ENCODE results near the gene TLE3. TPM values are rescaled to one million over a fixed set of nuclear protein-coding genes. Genes with fewer than 3 reads are reported as not detected.

TLE3 gene
- total RNA-seq, 1 experiment from 2014 or later = 98.2 TPM

GRCh38 chr15:70066447-70066846, 31.3 kb downstream of the TLE3 start:
- no peaks in the 10 kb centered on the region for H3K79me1 ChIP-seq (ENCODE audit: insufficient read depth, low read depth, low read length, poor library complexity, severe bottlenecking)

More at GRCh38 chr15:70066447-70066846, 31.3 kb downstream of the TLE3 start:
- no peak for TF ChIP-seq CTCF (conservative IDR thresholded peaks at IDR 0.05)
- no peak overlapping the region for H3K18ac ChIP-seq (ENCODE audit: insufficient read length, low read depth, low read length)
- no peak overlapping the region for H2AK5ac ChIP-seq (ENCODE audit: insufficient read length, low read length)
- Mint-ChIP-seq H3K9me3 (no peaks in the 10 kb centered on the region), H3K27me3 (ENCODE audit: low read depth) (no peaks in the 10 kb centered on the region), H3K27ac (peak overlapping the region; percentile 34 to 97 (median 42); a peak in 5 of 7 replicates), H3K4me3 (no peak overlapping the region), H3K36me3 (ENCODE audit: insufficient read depth in 1 of 3, low read depth in 3 of 3) (peaks cover 16 to 85% (median 76%) of the 10 kb centered on the region in 3 experiments; a peak in 6 of 7 replicates), H3K4me1 (peaks cover 4 to 15% of the 10 kb centered on the region in 2 experiments; a peak in 2 of 4 replicates)
- H4K91ac ChIP-seq (ENCODE audit: insufficient read length, low read depth, low read length) = no peak overlapping the region
- no peaks in the 10 kb centered on the region for H3K23me2 ChIP-seq (ENCODE audit: insufficient read length, low read depth, low read length, poor library complexity, severe bottlenecking)
- no peak overlapping the region for H3T11ph ChIP-seq (ENCODE audit: low read length)
- H3K27ac ChIP-seq (ENCODE audit: insufficient read length, low read depth, low read length) = no peak overlapping the region
- no peak overlapping the region for H2BK5ac ChIP-seq (ENCODE audit: insufficient read length, low read length)
- H4K5ac ChIP-seq (ENCODE audit: insufficient read length, low read depth, low read length) = no peak overlapping the region
- H3K9me3 ChIP-seq (ENCODE audit: control insufficient read depth, low read depth, low read length) = no peaks in the 10 kb centered on the region
- no CpG with 5 or more reads among the region's 5 CpGs for WGBS (ENCODE audit: extremely low coverage, insufficient read length, low lambda C conversion rate)
- H2AFZ ChIP-seq (ENCODE audit: low read length) = no peak overlapping the region
- no peaks in the 10 kb centered on the region for H3K27me3 ChIP-seq (ENCODE audit: insufficient read depth, low read length)
- no peak overlapping the region for H2BK20ac ChIP-seq (ENCODE audit: low read depth, low read length, poor library complexity, severe bottlenecking)
- DNase-seq = no peak
- H2BK120ac ChIP-seq (ENCODE audit: low read depth, low read length, poor library complexity, severe bottlenecking) = no peak overlapping the region
- no peaks in the 10 kb centered on the region for H4K20me1 ChIP-seq (ENCODE audit: control insufficient read depth, insufficient read depth, insufficient read length)
- no peak overlapping the region for H3K4ac ChIP-seq (ENCODE audit: low read depth, low read length)
- no peaks in the 10 kb centered on the region for H3K79me2 ChIP-seq (ENCODE audit: insufficient read depth, low read length)
- no peak overlapping the region for H3K23ac ChIP-seq (ENCODE audit: insufficient read length, low read depth, low read length)
- H3K4me1 ChIP-seq (ENCODE audit: insufficient read depth, low read length) = no peaks in the 10 kb centered on the region
- H2BK15ac ChIP-seq (ENCODE audit: low read depth, low read length) = no peak overlapping the region
- no peak overlapping the region for H3K4me2 ChIP-seq (ENCODE audit: insufficient read depth, insufficient read length, low read length)
- H4K8ac ChIP-seq (replicated peaks; ENCODE audit: insufficient read length, low read depth, low read length) = no peak overlapping the region
- H3K14ac ChIP-seq (ENCODE audit: insufficient read depth, low read length) = no peak overlapping the region
- H3K56ac ChIP-seq (ENCODE audit: insufficient read length, low read depth, low read length) = no peak overlapping the region
- no peak overlapping the region for H2BK12ac ChIP-seq (ENCODE audit: insufficient read length, low read depth, low read length)
- no peak overlapping the region for H3K9ac ChIP-seq (ENCODE audit: extremely low read depth, insufficient read length, low read length)

All from H9 (cell line).